Bronchial epithelial cell (primary cell): Measurements from ENCODE around the gene MLH1. TPM values are rescaled to one million over a fixed set of nuclear protein-coding genes. Genes with fewer than 3 reads are reported as not detected.

Experiments
- DNase-seq: peaks from one replicate; pipeline ENCODE4 v3.0.0-alpha.2; 2010; ENCODE audit warnings: low read depth
- FAIRE-seq: peaks from 2 replicates; lab custom pipeline; 2011; peaks lifted over from hg19 to GRCh38; lab: Jason Lieb, UNC
- H3K27me3 ChIP-seq: 2 replicates; pipeline ENCODE4 v1.5.1; 2011; ENCODE audit warnings: low read length; ENCODE audit not compliant: control insufficient read depth, insufficient read depth
- H3K36me3 ChIP-seq: 2 replicates; pipeline ENCODE4 v1.5.1; 2011; ENCODE audit warnings: low read length; ENCODE audit not compliant: control insufficient read depth, insufficient read depth
- H3K4me3 ChIP-seq: 2 replicates; pipeline ENCODE4 v1.5.1; 2011; ENCODE audit warnings: mild to moderate bottlenecking, low read depth, low read length, control low read depth
- CTCF ChIP-seq: IDR thresholded peaks from 2 replicates; pipeline ENCODE4 v1.5.1; 2011; ENCODE audit warnings: mild to moderate bottlenecking, moderate library complexity, low read length, control low read depth, inconsistent platforms; ENCODE audit not compliant: insufficient read depth, severe bottlenecking
- total RNA-seq: library from RNA; depleted of rRNA; stranded (reverse); fragments of >200 nt; gene quantifications from 2 replicates; pipeline ENCODE4 v1.2.1, GENCODE V29; 2014

MLH1 gene
- total RNA-seq, 1 donor from 2014 or later = 28.7 TPM

- DNase-seq (no peak), FAIRE-seq (no peak)
- Histone ChIP-seq H3K4me3 (no peak overlapping the region), H3K36me3 (peaks cover 10% of the 10 kb centered on the region), H3K27me3 (no peaks in the 10 kb centered on the region)
- TF ChIP-seq CTCF = no peak
These were observed 21.3 kb downstream of the MLH1 start for GRCh38 chr3:37014620-37015019.

GRCh38 chr3:37015642-37016041 lies 22.3 kb downstream of the MLH1 start:
- no peak for DNase-seq
- no peak for TF ChIP-seq CTCF
- FAIRE-seq = no peak
- no peaks in the 10 kb centered on the region for H3K27me3 ChIP-seq
- H3K4me3 ChIP-seq = no peak overlapping the region
- H3K36me3 ChIP-seq = peaks cover 14% of the 10 kb centered on the region

- DNase-seq (no peak), FAIRE-seq (no peak)
- peaks cover 19% of the 10 kb centered on the region for H3K36me3 ChIP-seq
- H3K27me3 ChIP-seq = no peaks in the 10 kb centered on the region
- no peak overlapping the region for H3K4me3 ChIP-seq
- TF ChIP-seq CTCF = no peak
These were observed 23.6 kb downstream of the MLH1 start for GRCh38 chr3:37016903-37017302.

- peaks cover 21% of the 10 kb centered on the region for H3K36me3 ChIP-seq
- DNase-seq (no peak), FAIRE-seq (no peak)
- no peaks in the 10 kb centered on the region for H3K27me3 ChIP-seq
- no peak for TF ChIP-seq CTCF
- H3K4me3 ChIP-seq = no peak overlapping the region
These were observed 24.4 kb downstream of the MLH1 start for GRCh38 chr3:37017683-37018082.

GRCh38 chr3:37024092-37024491 lies 30.8 kb downstream of the MLH1 start:
- no peak for FAIRE-seq

More at GRCh38 chr3:37024092-37024491, 30.8 kb downstream of the MLH1 start:
- no peak for DNase-seq
- Histone ChIP-seq H3K27me3 (no peaks in the 10 kb centered on the region), H3K4me3 (no peak overlapping the region), H3K36me3 (peaks cover 25% of the 10 kb centered on the region)
- peak; percentile 12 for TF ChIP-seq CTCF
